GM12878 (cell line): ENCODE data around the gene CAPN8. TPM values are rescaled to one million over a fixed set of nuclear protein-coding genes. Genes with fewer than 3 reads are reported as not detected.

Experiments
- ATAC-seq: fragments of 200-7000 bp; cut with Tn5 transposase; 3 replicates; pipeline ENCODE4 v1.9.1; 2020; ENCODE audit warnings: mild to moderate bottlenecking, moderate library complexity
- BruUV-seq: library from RNA; stranded (reverse); fragments of 400-500 nt; replicated peaks from 2 replicates; lab custom pipeline; 2021; lab: Mats Ljungman, UMichigan
- CTCF ChIA-PET: fragments of 300-600 bp; sonication (Branson Sonifier 250); formaldehyde crosslinking; extraction: SDS; loops from one replicate; lab custom pipeline; 2021; ENCODE audit warnings: inconsistent platforms; lab: Yijun Ruan, JAX
- POLR2A ChIA-PET: fragments of 350-600 bp; formaldehyde crosslinking; extraction: SDS; loops from one replicate; lab custom pipeline; 2021; ENCODE audit warnings: inconsistent platforms; lab: Charles Lee
- RAD21 ChIA-PET: fragments of 300-600 bp; sonication (Branson Sonifier 250); formaldehyde crosslinking; loops from one replicate; lab custom pipeline; 2023; ENCODE audit warnings: antibody characterized with exemption; ENCODE audit not compliant: unreplicated experiment; lab: Charles Lee
- SMC1A ChIA-PET: fragments of 300-600 bp; sonication (Branson Sonifier 250); formaldehyde crosslinking; loops from one replicate; lab custom pipeline; 2023; ENCODE audit not compliant: unreplicated experiment, uncharacterized antibody; lab: Charles Lee
- DNase-seq: peaks from one replicate; pipeline ENCODE4 v3.0.0-alpha.2; 2011; ENCODE audit warnings: low read depth, low spot score
- FAIRE-seq: peaks from 3 replicates; lab custom pipeline; 2011; peaks lifted over from hg19 to GRCh38; lab: Jason Lieb, UNC
- H2AFZ ChIP-seq: 2 replicates; pipeline ENCODE4 v1.6.0; 2011; ENCODE audit warnings: low read depth, low read length, control low read depth; ENCODE audit not compliant: control insufficient read depth
- H3K27ac ChIP-seq: 2 replicates; pipeline ENCODE4 v1.5.1; 2011; ENCODE audit warnings: control low read depth; ENCODE audit not compliant: control insufficient read depth, insufficient read depth
- H3K27me3 ChIP-seq, 2 experiments: replicated peaks in 1 of 2; 2 replicates each; pipeline versions ENCODE4 v1.6.0 to v1.6.1; 2011; ENCODE audit warnings: low read length in 1 of 2; ENCODE audit not compliant: control insufficient read depth in 2 of 2, insufficient read depth in 2 of 2
- H3K36me3 ChIP-seq, 2 experiments: 2 replicates each; pipeline ENCODE4 v1.5.1; 2011; ENCODE audit warnings: low read length in 1 of 2; ENCODE audit not compliant: control insufficient read depth in 2 of 2, insufficient read depth in 2 of 2
- H3K4me1 ChIP-seq: 2 replicates; pipeline ENCODE4 v1.6.1; 2011; ENCODE audit warnings: mild to moderate bottlenecking, low read length, moderate library complexity, mixed read lengths; ENCODE audit not compliant: control insufficient read depth, insufficient read depth
- H3K4me2 ChIP-seq: 2 replicates; pipeline ENCODE4 v1.6.0; 2011; ENCODE audit warnings: control low read depth; ENCODE audit not compliant: control insufficient read depth, insufficient read depth
- H3K4me3 ChIP-seq: fragments of 200-600 bp; sonication (generic); 2 replicates; pipeline ENCODE4 v1.5.1; 2016
- H3K79me2 ChIP-seq: 2 replicates; pipeline ENCODE4 v1.6.0; 2011; ENCODE audit warnings: low read length; ENCODE audit not compliant: control insufficient read depth, insufficient read depth
- H3K9ac ChIP-seq: 2 replicates; pipeline ENCODE4 v1.8.0; 2011; ENCODE audit warnings: low read length, control low read depth, mixed read lengths; ENCODE audit not compliant: control insufficient read depth, insufficient read depth
- H3K9me3 ChIP-seq: replicated peaks from 3 replicates; pipeline ENCODE4 v1.5.1; 2011; ENCODE audit warnings: mild to moderate bottlenecking, low read length; ENCODE audit not compliant: control insufficient read depth, insufficient read depth
- H4K20me1 ChIP-seq: 2 replicates; pipeline ENCODE4 v1.6.0; 2011; ENCODE audit not compliant: control insufficient read depth, insufficient read depth
- ASH2L ChIP-seq: fragments of 300-600, 200-600 bp; sonication (generic); IDR thresholded peaks from 2 replicates; pipeline ENCODE4 v1.6.1; 2017; ENCODE audit warnings: low read depth, mild to moderate bottlenecking, borderline replicate concordance
- BCL11A ChIP-seq: IDR thresholded peaks from 2 replicates; pipeline ENCODE4 v1.6.1; 2011; ENCODE audit warnings: low read depth, low read length
- BMI1 ChIP-seq: fragments of 450-650 bp; IDR thresholded peaks from 2 replicates; pipeline ENCODE4 v1.6.1; 2016; ENCODE audit warnings: mild to moderate bottlenecking, moderate library complexity, borderline replicate concordance
- BRCA1 ChIP-seq: IDR thresholded peaks from 2 replicates; pipeline ENCODE4 v1.6.1; 2011; ENCODE audit warnings: low read depth, low read length, improper control_type of control experiment
- CBX5 ChIP-seq: sonication (generic); IDR thresholded peaks from 2 replicates; pipeline ENCODE4 v1.6.1; 2016; ENCODE audit warnings: low read depth, moderate library complexity, mild to moderate bottlenecking, inconsistent platforms
- FOXM1 ChIP-seq: IDR thresholded peaks from 2 replicates; pipeline ENCODE4 v1.6.1; 2012; ENCODE audit warnings: low read depth, mild to moderate bottlenecking, inconsistent platforms, low read length, moderate library complexity
- REST ChIP-seq: IDR thresholded peaks from 2 replicates; pipeline ENCODE4 v1.6.1; 2012; ENCODE audit warnings: mild to moderate bottlenecking, low read depth, low read length
- SIN3A ChIP-seq: IDR thresholded peaks from 2 replicates; pipeline ENCODE4 v1.6.1; 2012; ENCODE audit warnings: low read depth, low read length, improper control_type of control experiment
- STAT3 ChIP-seq: IDR thresholded peaks from 2 replicates; pipeline ENCODE4 v1.6.1; 2011; ENCODE audit warnings: low read depth, low read length, improper control_type of control experiment
- SUZ12 ChIP-seq: fragments of 200-600 bp; sonication (generic); IDR thresholded peaks from one replicate; pipeline ENCODE4 v1.6.1; 2018; ENCODE audit warnings: antibody characterized with exemption, mild to moderate bottlenecking; ENCODE audit not compliant: unreplicated experiment
- WGBS: methylation state at CpG from one replicate; pipeline ENCODE4 v1.1.6; 2016; ENCODE audit warnings: low lambda C conversion rate; ENCODE audit not compliant: insufficient replicate concordance, insufficient coverage; ENCODE audit errors: missing lambda C conversion rate; 5-methylcytosine and 5-hydroxymethylcytosine counted together
- in situ Hi-C: fragments of 300-500 bp; cut with MboI; formaldehyde crosslinking; loops from 9 replicates; pipeline ENCODE4 v1.14.3; 2018; ENCODE audit warnings: mixed read lengths
- intact Hi-C: fragments of 100-400 bp; cut with micrococcal nuclease; formaldehyde crosslinking; loops from one replicate; pipeline ENCODE4 v1.14.2; 2022; ENCODE audit not compliant: unreplicated experiment
- polyA plus RNA-seq, 11 experiments: library from polyadenylated mRNA; depleted of rRNA in 4 of 11; unstranded in 6 of 11; stranded (reverse) in 5 of 11; fragments of >200 nt; fragmentation: Nextera tagmentation in 4 of 11; fragmentation: Illumina TruSeq in 1 of 11; extraction: Ambion mirVana in 4 of 11; extraction: Trizol in 1 of 11; gene quantifications; 1 replicate in 1 of 11; 2 replicates in 10 of 11; pipeline versions ENCODE4 v1.2.1 to v1.2.3, GENCODE V29; 2011 to 2016; ENCODE audit warnings: inconsistent platforms in 2 of 11, missing spikeins in 2 of 11, low read depth in 1 of 11
- total RNA-seq, 4 experiments: library from RNA; depleted of rRNA in 3 of 4; stranded (reverse); fragments of >200 nt in 3 of 4; fragmentation: Illumina TruSeq in 1 of 4; extraction: Trizol in 1 of 4; gene quantifications; 2 replicates each; pipeline versions ENCODE4 v1.2.1 to v1.2.3, GENCODE V29; 2013 to 2021

CAPN8 gene
- total and polyA plus RNA-seq, 10 of the 15 experiments (the other 5 are each of a cell fraction or from before 2014, with no cell fraction given), result 6.4 to 30.7 (median 12.3) TPM

GRCh38 chr1:223609977-223610376 lies 55.5 kb downstream of the CAPN8 start:
- Histone ChIP-seq H3K4me3 (no peak overlapping the region), H4K20me1 (no peaks in the 10 kb centered on the region), H3K36me3 (no peaks in the 10 kb centered on the region), H3K27me3 (peaks cover 0 to 3% of the 10 kb centered on the region in 2 experiments; a peak in 1 of 4 replicates), H3K27ac (no peak overlapping the region), H3K9ac (no peak overlapping the region), H3K79me2 (no peaks in the 10 kb centered on the region), H3K4me1 (no peaks in the 10 kb centered on the region), H3K9me3 (no peaks in the 10 kb centered on the region), H3K4me2 (no peak overlapping the region)
- FAIRE-seq (no peak), DNase-seq (no peak), ATAC-seq (peak; percentile 36; the same call in 2 of the 3 replicates)
- RAD21 ChIA-PET, result interaction anchor here (0.9 to 4.6 kb wide), 6 partner anchors 10 to 74 kb away, joined by 3 to 46 read pairs (median 4); no protein-coding TSS in a partner anchor
- no TSS peak for BruUV-seq
- in situ Hi-C loops (no loop called here), intact Hi-C loops (no loop called here)
- POLR2A ChIA-PET, result interaction anchor here (0.6 to 4.3 kb wide), 4 partner anchors 17 to 74 kb away, joined by 3 to 23 read pairs (median 4); no protein-coding TSS in a partner anchor
- WGBS, result 43% methylated on average over 4 of the region's 4 CpGs
- CTCF ChIA-PET, result interaction anchor here (1.0 to 7.4 kb wide), 10 partner anchors 13 to 88 kb away, joined by 3 to 160 read pairs (median 6); no protein-coding TSS in a partner anchor
- TF ChIP-seq BCL11A (no peak), BRCA1 (no peak), BMI1 (no peak), REST (no peak), SUZ12 (no peak), CBX5 (no peak), STAT3 (no peak), FOXM1 (no peak), ASH2L (no peak), SIN3A (no peak)
- TF ChIP-seq, all 136 proteins: peak for 0
- no peak overlapping the region for H2AFZ ChIP-seq
- SMC1A ChIA-PET, result interaction anchor here (0.9 to 6.0 kb wide), 9 partner anchors 10 to 86 kb away, joined by 3 to 69 read pairs (median 5); no protein-coding TSS in a partner anchor
